GM12872 (cell line): Measurements from ENCODE around the gene PHLDA1.

ENCODE experiments used
- TF ChIP-seq, protein P1 (sequence below): IDR thresholded peaks from 3 replicates; pipeline ENCODE4 v1.5.1; 2011; ENCODE audit warnings: low read depth, mild to moderate bottlenecking, low read length, moderate library complexity; ENCODE audit not compliant: insufficient read depth

Gene PHLDA1

GRCh38 chr12:76030341-76031080, 1.1 kb downstream of the PHLDA1 start:
- TF ChIP-seq, protein P1, sequence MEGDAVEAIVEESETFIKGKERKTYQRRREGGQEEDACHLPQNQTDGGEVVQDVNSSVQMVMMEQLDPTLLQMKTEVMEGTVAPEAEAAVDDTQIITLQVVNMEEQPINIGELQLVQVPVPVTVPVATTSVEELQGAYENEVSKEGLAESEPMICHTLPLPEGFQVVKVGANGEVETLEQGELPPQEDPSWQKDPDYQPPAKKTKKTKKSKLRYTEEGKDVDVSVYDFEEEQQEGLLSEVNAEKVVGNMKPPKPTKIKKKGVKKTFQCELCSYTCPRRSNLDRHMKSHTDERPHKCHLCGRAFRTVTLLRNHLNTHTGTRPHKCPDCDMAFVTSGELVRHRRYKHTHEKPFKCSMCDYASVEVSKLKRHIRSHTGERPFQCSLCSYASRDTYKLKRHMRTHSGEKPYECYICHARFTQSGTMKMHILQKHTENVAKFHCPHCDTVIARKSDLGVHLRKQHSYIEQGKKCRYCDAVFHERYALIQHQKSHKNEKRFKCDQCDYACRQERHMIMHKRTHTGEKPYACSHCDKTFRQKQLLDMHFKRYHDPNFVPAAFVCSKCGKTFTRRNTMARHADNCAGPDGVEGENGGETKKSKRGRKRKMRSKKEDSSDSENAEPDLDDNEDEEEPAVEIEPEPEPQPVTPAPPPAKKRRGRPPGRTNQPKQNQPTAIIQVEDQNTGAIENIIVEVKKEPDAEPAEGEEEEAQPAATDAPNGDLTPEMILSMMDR: no peak

- TF ChIP-seq, protein P1: no peak
These were observed 1.6 kb downstream of the PHLDA1 start for GRCh38 chr12:76029982-76030340.

DNA sequence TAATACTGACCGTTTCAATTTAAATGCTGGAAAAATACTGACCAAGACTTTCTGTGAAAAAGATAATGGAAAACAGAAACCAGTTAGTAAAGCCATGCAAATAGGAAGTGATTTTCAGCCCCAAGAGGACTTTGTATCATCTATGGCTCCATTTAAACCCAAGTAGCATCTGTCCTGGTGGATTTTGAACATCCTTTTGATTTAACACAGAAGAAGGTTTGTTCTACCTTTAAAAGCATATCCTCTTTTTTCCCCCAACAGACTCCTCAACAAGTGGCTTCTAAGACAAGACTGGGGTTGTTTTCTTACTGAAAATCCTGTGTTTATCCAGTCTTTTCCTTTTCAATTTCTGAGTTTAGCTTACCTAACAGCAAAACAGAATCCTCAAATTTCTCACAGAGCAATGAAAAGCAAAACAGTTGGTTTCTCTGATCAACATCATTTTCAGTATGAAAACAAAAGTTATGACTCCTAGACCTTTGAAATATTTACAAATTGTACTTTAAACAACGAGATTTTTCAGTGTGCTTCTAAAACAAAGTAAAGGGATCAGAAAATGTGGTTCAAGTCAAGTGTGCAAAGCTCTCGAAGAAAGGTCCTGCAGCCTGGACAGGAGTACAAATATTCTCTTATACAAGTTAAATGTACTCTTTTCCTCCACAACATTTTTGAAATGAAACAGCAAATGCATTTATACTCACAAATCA, 2.9 kb downstream of the PHLDA1 start:
- TF ChIP-seq, protein P1: no peak

- TF ChIP-seq, protein P1: no peak
These were observed 4.9 kb downstream of the PHLDA1 start for GRCh38 chr12:76026643-76027063.

GRCh38 chr12:76025601-76026575, 5.7 kb downstream of the PHLDA1 start:
- TF ChIP-seq, protein P1: no peak

- TF ChIP-seq, protein P1: no peak
These were observed 6.5 kb downstream of the PHLDA1 start for GRCh38 chr12:76024942-76025600.
